CD8-positive, alpha-beta memory T cell (primary cell): ENCODE results near the gene ANGEL1. TPM values are rescaled to one million over a fixed set of nuclear protein-coding genes. Genes with fewer than 3 reads are reported as not detected.

Source experiments
- polyA plus RNA-seq: library from polyadenylated mRNA; unstranded; fragments of 300-500 nt; fragmentation: Illumina TruSeq; gene quantifications from one replicate; pipeline ENCODE4 v1.2.3, GENCODE V29; 2021
- total RNA-seq, 2 experiments: library from RNA; stranded (reverse); gene quantifications; one replicate each; pipeline ENCODE4 v1.2.3, GENCODE V29; 2021

The ANGEL1 gene
- total and polyA plus RNA-seq, 3 experiments from 2014 or later, result 16.0 to 19.7 (median 17.1) TPM

Other genes starting within 250 kb of the ANGEL1 start
- gene VASH1, start 51.4 kb downstream of the ANGEL1 start, total RNA-seq, result 1 to 10 TPM; 5.7 to 6.3 TPM
- 1.4 TPM for gene VASH1, start 51.4 kb downstream of the ANGEL1 start, polyA plus RNA-seq
- gene LRRC74A, start 13.5 kb upstream of the ANGEL1 start, total RNA-seq, result not detected
- gene LRRC74A, start 13.5 kb upstream of the ANGEL1 start, polyA plus RNA-seq, result not detected
- 10 to 100 TPM; 25.6 to 27.2 TPM for gene IRF2BPL, start 215.8 kb upstream of the ANGEL1 start, total RNA-seq
- 3.7 TPM for gene IRF2BPL, start 215.8 kb upstream of the ANGEL1 start, polyA plus RNA-seq